ENCODE measurements around the gene NEURL1. TPM values are rescaled to one million over a fixed set of nuclear protein-coding genes. Genes with fewer than 3 reads are reported as not detected.
"Not testable (repeated sequence)": the region's sequence is repeated elsewhere in the genome, so short reads cannot be mapped to it uniquely, and the experiment has no call there.

The NEURL1 gene
- total and polyA plus RNA-seq, 8 donors, result 0.89 to 136 (median 3.0) TPM

- Histone ChIP-seq H3K36me3 (peaks cover 11 to 63% (median 56%) of the 10 kb centered on the region in 4 donors), H3K27me3 (no peaks in the 10 kb centered on the region), H3K4me1 (peaks cover 0 to 7% (median 4%) of the 10 kb centered on the region in 4 donors), H3K4me3 (no peak overlapping the region), H3K27ac (peak overlapping the region in 1 of 5 donors; percentile 64), H3K9me3 (no peaks in the 10 kb centered on the region)
- intact Hi-C loops (cut with DNase I; ENCODE audit: low total_unique reads), result no loop called here
- WGBS, 5 donors, result 62 to 82% (median 71%) methylated on average over 10 to 12 of the region's 12 CpGs
- peak; percentile 53 to 59 for DNase-seq
- no peak for TF ChIP-seq EP300 (IDR thresholded peaks at IDR 0.05)
- peak in 6 of 7 experiments; percentile 42 to 78 (median 71) for TF ChIP-seq CTCF (IDR thresholded peaks at IDR 0.05)
- no peak for TF ChIP-seq POLR2A (IDR thresholded peaks at IDR 0.05)
- peak in 2 of 3 donors; percentile 18 to 26 for TF ChIP-seq POLR2AphosphoS5 (IDR thresholded peaks at IDR 0.05)
These were observed 112.0 kb downstream of the NEURL1 start for GRCh38 chr10:103605359-103606096.

DNA sequence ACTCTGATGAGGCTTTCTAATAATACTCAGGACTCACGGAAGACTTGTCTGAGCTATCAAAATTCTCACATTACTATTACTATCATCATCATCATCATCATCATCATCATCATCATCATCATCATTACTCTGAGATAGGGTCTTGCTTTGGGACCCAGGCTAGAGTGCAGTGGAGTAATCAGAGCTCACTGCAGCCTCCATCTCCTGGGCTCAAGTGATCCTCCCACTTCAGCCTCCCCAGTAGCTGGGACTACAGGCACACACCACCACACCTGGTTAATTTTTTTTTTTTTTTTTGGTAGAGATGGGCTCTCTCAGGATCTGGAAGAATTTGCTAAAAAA is 112.6 kb downstream of the NEURL1 start:
- H3K36me3 ChIP-seq, result peaks cover 12 to 68% (median 61%) of the 10 kb centered on the region in 4 donors
- peak overlapping the region in 1 of 5 donors; percentile 64 for H3K27ac ChIP-seq
- WGBS, 5 donors, result 54 to 89% (median 85%) methylated on average over 1 of the region's 1 CpG

DNA sequence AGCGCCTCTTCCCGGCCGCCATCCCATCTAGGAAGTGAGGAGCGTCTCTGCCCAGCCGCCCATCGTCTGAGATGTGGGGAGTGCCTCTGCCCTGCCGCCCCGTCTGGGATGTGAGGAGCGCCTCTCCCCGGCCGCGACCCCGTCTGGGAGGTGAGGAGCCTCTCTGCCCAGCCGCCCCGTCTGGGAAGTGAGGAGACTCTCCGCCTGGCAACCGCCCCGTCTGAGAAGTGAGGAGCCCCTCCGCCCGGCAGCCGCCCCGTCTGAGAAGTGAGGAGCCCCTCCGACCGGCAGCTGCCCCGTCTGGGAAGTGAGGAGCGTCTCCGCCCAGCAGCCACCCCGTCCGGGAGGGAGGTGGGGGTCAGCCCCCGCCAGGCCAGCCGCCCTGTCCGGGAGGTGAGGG is 113.5 kb downstream of the NEURL1 start:
- H3K27me3 ChIP-seq; H3K9me3 ChIP-seq; DNase-seq; H3K4me1 ChIP-seq; H3K27ac ChIP-seq; intact Hi-C loops (cut with DNase I; ENCODE audit: low total_unique reads); H3K4me3 ChIP-seq: not testable (repeated sequence)
- H3K36me3 ChIP-seq, result peaks cover 15 to 72% (median 67%) of the 10 kb centered on the region in 4 donors
- WGBS, 5 donors, result 89 to 99% (median 95%) methylated on average over 14 to 26 of the region's 32 CpGs

More for the DNA sequence above, 112.6 kb downstream of the NEURL1 start:
- intact Hi-C loops (cut with DNase I; ENCODE audit: low total_unique reads); H3K9me3 ChIP-seq; H3K4me1 ChIP-seq; DNase-seq; H3K27me3 ChIP-seq; H3K4me3 ChIP-seq: not testable (repeated sequence)

- H3K27me3 ChIP-seq; H3K27ac ChIP-seq; H3K4me1 ChIP-seq; H3K9me3 ChIP-seq; H3K4me3 ChIP-seq; DNase-seq; intact Hi-C loops (cut with DNase I; ENCODE audit: low total_unique reads): not testable (repeated sequence)
- H3K36me3 ChIP-seq, result peaks cover 17 to 72% (median 67%) of the 10 kb centered on the region in 4 donors
- 84 to 93% (median 89%) methylated on average over 10 to 11 of the region's 11 CpGs for WGBS, 5 donors
These were observed 114.6 kb downstream of the NEURL1 start for GRCh38 chr10:103608056-103608455.

GRCh38 chr10:103609231-103610082 is 116.0 kb downstream of the NEURL1 start:
- Histone ChIP-seq H3K27me3 (no peaks in the 10 kb centered on the region), H3K36me3 (peaks cover 19 to 69% (median 67%) of the 10 kb centered on the region in 4 donors), H3K4me1 (peaks cover 0 to 8% (median 4%) of the 10 kb centered on the region in 4 donors), H3K4me3 (no peak overlapping the region), H3K27ac (no peak overlapping the region), H3K9me3 (no peaks in the 10 kb centered on the region)
- WGBS, 5 donors, result 90 to 95% (median 93%) methylated on average over 8 of the region's 8 CpGs
- TF ChIP-seq POLR2A (IDR thresholded peaks at IDR 0.05) (no peak), EP300 (IDR thresholded peaks at IDR 0.05) (no peak), CTCF (IDR thresholded peaks at IDR 0.05) (no peak), POLR2AphosphoS5 (IDR thresholded peaks at IDR 0.05) (no peak)
- no peak for DNase-seq
- intact Hi-C loops (cut with DNase I; ENCODE audit: low total_unique reads), result no loop called here

Measured in stomach (tissue), 9 donors.